HEK293 (cell line): Measurements from ENCODE around the gene DBN1.

ENCODE experiments used
- PRDM1 ChIP-seq: fragments of 450-650 bp; formaldehyde crosslinking; IDR thresholded peaks from 2 replicates; pipeline ENCODE4; 2016; ENCODE audit warnings: missing biosample characterization, missing genetic modification characterization
- SP7 ChIP-seq: fragments of 450-650 bp; formaldehyde crosslinking; IDR thresholded peaks from 2 replicates; pipeline ENCODE4 v1.5.1; 2016; ENCODE audit warnings: missing biosample characterization, missing genetic modification characterization
- TSHZ1 ChIP-seq: fragments of 450-650 bp; formaldehyde crosslinking; IDR thresholded peaks from 2 replicates; pipeline ENCODE4 v1.5.1; 2016; ENCODE audit warnings: missing biosample characterization, missing genetic modification characterization, borderline replicate concordance
- ZEB2 ChIP-seq: fragments of 450-650 bp; formaldehyde crosslinking; IDR thresholded peaks from 2 replicates; pipeline ENCODE4 v1.5.1; 2016; ENCODE audit warnings: missing biosample characterization, missing genetic modification characterization
- ZNF114 ChIP-seq: fragments of 450-650 bp; formaldehyde crosslinking; IDR thresholded peaks from 2 replicates; pipeline ENCODE4 v1.5.0; 2017; ENCODE audit warnings: missing biosample characterization, missing genetic modification characterization
- ZNF155 ChIP-seq: fragments of 450-650 bp; formaldehyde crosslinking; IDR thresholded peaks from 2 replicates; pipeline ENCODE4 v1.5.1; 2016; ENCODE audit warnings: missing biosample characterization, missing genetic modification characterization
- ZNF202 ChIP-seq: fragments of 450-650 bp; formaldehyde crosslinking; IDR thresholded peaks from 2 replicates; pipeline ENCODE4 v1.5.1; 2016; ENCODE audit warnings: missing biosample characterization, missing genetic modification characterization, borderline replicate concordance
- ZNF211 ChIP-seq: fragments of 450-650 bp; formaldehyde crosslinking; IDR thresholded peaks from 2 replicates; pipeline ENCODE4 v1.5.1; 2016; ENCODE audit warnings: low read depth, missing biosample characterization, missing genetic modification characterization
- ZNF311 ChIP-seq: fragments of 450-650 bp; formaldehyde crosslinking; IDR thresholded peaks from 2 replicates; pipeline ENCODE4 v1.5.1; 2017; ENCODE audit warnings: missing biosample characterization, missing genetic modification characterization, borderline replicate concordance
- ZNF37A ChIP-seq: fragments of 450-650 bp; IDR thresholded peaks from 2 replicates; pipeline ENCODE4 v1.5.1; 2018; ENCODE audit warnings: missing biosample characterization, missing genetic modification characterization
- ZNF398 ChIP-seq: fragments of 450-650 bp; formaldehyde crosslinking; IDR thresholded peaks from 2 replicates; pipeline ENCODE4 v1.5.1; 2017; ENCODE audit warnings: missing biosample characterization, missing genetic modification characterization
- ZNF423 ChIP-seq: fragments of 450-650 bp; formaldehyde crosslinking; IDR thresholded peaks from 2 replicates; pipeline ENCODE4 v1.5.1; 2016; ENCODE audit warnings: missing biosample characterization, missing genetic modification characterization
- ZNF48 ChIP-seq: fragments of 450-650 bp; formaldehyde crosslinking; IDR thresholded peaks from 2 replicates; pipeline ENCODE4 v1.5.1; 2016; ENCODE audit warnings: missing biosample characterization, missing genetic modification characterization
- ZNF549 ChIP-seq: fragments of 450-650 bp; IDR thresholded peaks from 2 replicates; pipeline ENCODE4 v1.5.1; 2018; ENCODE audit warnings: missing biosample characterization, missing genetic modification characterization, mild to moderate bottlenecking, inconsistent platforms, moderate library complexity
- ZNF623 ChIP-seq: fragments of 450-650 bp; formaldehyde crosslinking; IDR thresholded peaks from 2 replicates; pipeline ENCODE4 v1.5.1; 2016; ENCODE audit warnings: missing biosample characterization, missing genetic modification characterization
- ZNF639 ChIP-seq: fragments of 450-650 bp; formaldehyde crosslinking; IDR thresholded peaks from 2 replicates; pipeline ENCODE4 v1.5.1; 2016; ENCODE audit warnings: missing biosample characterization, missing genetic modification characterization
- ZNF692 ChIP-seq: fragments of 450-650 bp; formaldehyde crosslinking; IDR thresholded peaks from 2 replicates; pipeline ENCODE4 v1.5.1; 2016; ENCODE audit warnings: missing biosample characterization, missing genetic modification characterization
- TF ChIP-seq, protein P1 (sequence below): fragments of 450-650 bp; formaldehyde crosslinking; IDR thresholded peaks from 2 replicates; pipeline ENCODE4 v1.5.1; 2016; ENCODE audit warnings: missing biosample characterization, missing genetic modification characterization
- TF ChIP-seq, protein P2 (sequence below): fragments of 450-650 bp; IDR thresholded peaks from 2 replicates; pipeline ENCODE4 v1.5.1; 2018; ENCODE audit warnings: missing biosample characterization, mild to moderate bottlenecking, missing genetic modification characterization
- TF ChIP-seq, protein P3 (sequence below): fragments of 450-650 bp; formaldehyde crosslinking; IDR thresholded peaks from 2 replicates; pipeline ENCODE4 v1.5.1; 2016; ENCODE audit warnings: missing biosample characterization, missing genetic modification characterization
- TF ChIP-seq, protein P4 (sequence below): fragments of 450-650 bp; formaldehyde crosslinking; IDR thresholded peaks from 2 replicates; pipeline ENCODE4 v1.5.1; 2017; ENCODE audit warnings: missing biosample characterization, mild to moderate bottlenecking, missing genetic modification characterization, moderate library complexity
- TF ChIP-seq, protein P5 (sequence below): fragments of 450-650 bp; formaldehyde crosslinking; IDR thresholded peaks from 2 replicates; pipeline ENCODE4 v1.5.1; 2016; ENCODE audit warnings: missing biosample characterization, missing genetic modification characterization

The DBN1 gene

GRCh38 chr5:177453852-177454396 lies 19.5 kb downstream of the DBN1 start (continued):
- TF ChIP-seq, protein P1, sequence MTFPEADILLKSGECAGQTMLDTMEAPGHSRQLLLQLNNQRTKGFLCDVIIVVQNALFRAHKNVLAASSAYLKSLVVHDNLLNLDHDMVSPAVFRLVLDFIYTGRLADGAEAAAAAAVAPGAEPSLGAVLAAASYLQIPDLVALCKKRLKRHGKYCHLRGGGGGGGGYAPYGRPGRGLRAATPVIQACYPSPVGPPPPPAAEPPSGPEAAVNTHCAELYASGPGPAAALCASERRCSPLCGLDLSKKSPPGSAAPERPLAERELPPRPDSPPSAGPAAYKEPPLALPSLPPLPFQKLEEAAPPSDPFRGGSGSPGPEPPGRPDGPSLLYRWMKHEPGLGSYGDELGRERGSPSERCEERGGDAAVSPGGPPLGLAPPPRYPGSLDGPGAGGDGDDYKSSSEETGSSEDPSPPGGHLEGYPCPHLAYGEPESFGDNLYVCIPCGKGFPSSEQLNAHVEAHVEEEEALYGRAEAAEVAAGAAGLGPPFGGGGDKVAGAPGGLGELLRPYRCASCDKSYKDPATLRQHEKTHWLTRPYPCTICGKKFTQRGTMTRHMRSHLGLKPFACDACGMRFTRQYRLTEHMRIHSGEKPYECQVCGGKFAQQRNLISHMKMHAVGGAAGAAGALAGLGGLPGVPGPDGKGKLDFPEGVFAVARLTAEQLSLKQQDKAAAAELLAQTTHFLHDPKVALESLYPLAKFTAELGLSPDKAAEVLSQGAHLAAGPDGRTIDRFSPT (tag by site-specific recombination), result peak; percentile 42; the same call in 1 of the 2 replicates
- no peak for TF ChIP-seq ZNF211
- no peak for TF ChIP-seq ZNF423 (tag by site-specific recombination)
- TF ChIP-seq, protein P2, sequence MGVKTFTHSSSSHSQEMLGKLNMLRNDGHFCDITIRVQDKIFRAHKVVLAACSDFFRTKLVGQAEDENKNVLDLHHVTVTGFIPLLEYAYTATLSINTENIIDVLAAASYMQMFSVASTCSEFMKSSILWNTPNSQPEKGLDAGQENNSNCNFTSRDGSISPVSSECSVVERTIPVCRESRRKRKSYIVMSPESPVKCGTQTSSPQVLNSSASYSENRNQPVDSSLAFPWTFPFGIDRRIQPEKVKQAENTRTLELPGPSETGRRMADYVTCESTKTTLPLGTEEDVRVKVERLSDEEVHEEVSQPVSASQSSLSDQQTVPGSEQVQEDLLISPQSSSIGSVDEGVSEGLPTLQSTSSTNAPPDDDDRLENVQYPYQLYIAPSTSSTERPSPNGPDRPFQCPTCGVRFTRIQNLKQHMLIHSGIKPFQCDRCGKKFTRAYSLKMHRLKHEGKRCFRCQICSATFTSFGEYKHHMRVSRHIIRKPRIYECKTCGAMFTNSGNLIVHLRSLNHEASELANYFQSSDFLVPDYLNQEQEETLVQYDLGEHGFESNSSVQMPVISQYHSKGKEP, result no peak
- no peak for TF ChIP-seq TSHZ1 (tag by site-specific recombination)
- TF ChIP-seq, protein P3, sequence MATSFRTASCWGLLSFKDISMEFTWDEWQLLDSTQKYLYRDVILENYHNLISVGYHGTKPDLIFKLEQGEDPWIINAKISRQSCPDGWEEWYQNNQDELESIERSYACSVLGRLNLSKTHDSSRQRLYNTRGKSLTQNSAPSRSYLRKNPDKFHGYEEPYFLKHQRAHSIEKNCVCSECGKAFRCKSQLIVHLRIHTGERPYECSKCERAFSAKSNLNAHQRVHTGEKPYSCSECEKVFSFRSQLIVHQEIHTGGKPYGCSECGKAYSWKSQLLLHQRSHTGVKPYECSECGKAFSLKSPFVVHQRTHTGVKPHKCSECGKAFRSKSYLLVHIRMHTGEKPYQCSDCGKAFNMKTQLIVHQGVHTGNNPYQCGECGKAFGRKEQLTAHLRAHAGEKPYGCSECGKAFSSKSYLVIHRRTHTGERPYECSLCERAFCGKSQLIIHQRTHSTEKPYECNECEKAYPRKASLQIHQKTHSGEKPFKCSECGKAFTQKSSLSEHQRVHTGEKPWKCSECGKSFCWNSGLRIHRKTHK (tag by site-specific recombination), result no peak
- TF ChIP-seq ZNF311 (tag by site-specific recombination), result no peak
- TF ChIP-seq ZNF114 (tag by site-specific recombination), result no peak
- no peak for TF ChIP-seq ZNF692 (tag by site-specific recombination)
- TF ChIP-seq ZNF202 (tag by site-specific recombination), result no peak
- no peak for TF ChIP-seq ZNF623 (tag by site-specific recombination)
- TF ChIP-seq, protein P4, sequence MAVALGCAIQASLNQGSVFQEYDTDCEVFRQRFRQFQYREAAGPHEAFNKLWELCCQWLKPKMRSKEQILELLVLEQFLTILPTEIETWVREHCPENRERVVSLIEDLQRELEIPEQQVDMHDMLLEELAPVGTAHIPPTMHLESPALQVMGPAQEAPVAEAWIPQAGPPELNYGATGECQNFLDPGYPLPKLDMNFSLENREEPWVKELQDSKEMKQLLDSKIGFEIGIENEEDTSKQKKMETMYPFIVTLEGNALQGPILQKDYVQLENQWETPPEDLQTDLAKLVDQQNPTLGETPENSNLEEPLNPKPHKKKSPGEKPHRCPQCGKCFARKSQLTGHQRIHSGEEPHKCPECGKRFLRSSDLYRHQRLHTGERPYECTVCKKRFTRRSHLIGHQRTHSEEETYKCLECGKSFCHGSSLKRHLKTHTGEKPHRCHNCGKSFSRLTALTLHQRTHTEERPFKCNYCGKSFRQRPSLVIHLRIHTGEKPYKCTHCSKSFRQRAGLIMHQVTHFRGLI (tag by site-specific recombination), result no peak
- no peak for TF ChIP-seq ZEB2
- no peak for TF ChIP-seq ZNF549 (tag by site-specific recombination)
- TF ChIP-seq ZNF48, result no peak
- TF ChIP-seq, protein P5, sequence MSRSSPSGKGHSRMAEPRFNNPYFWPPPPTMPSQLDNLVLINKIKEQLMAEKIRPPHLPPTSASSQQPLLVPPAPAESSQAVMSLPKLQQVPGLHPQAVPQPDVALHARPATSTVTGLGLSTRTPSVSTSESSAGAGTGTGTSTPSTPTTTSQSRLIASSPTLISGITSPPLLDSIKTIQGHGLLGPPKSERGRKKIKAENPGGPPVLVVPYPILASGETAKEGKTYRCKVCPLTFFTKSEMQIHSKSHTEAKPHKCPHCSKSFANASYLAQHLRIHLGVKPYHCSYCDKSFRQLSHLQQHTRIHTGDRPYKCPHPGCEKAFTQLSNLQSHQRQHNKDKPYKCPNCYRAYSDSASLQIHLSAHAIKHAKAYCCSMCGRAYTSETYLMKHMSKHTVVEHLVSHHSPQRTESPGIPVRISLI (tag by site-specific recombination), result no peak
- TF ChIP-seq ZNF398 (tag by site-specific recombination), result peak; percentile 61; the same call in 1 of the 2 replicates
- no peak for TF ChIP-seq ZNF639 (tag by site-specific recombination)
- peak; percentile 27; the same call in 1 of the 2 replicates for TF ChIP-seq PRDM1
- TF ChIP-seq ZNF155 (tag by site-specific recombination), result no peak
- 0 out of 2 replicates have a peak, but pooled peaks have one; percentile 37 for TF ChIP-seq SP7 (tag by site-specific recombination)
- no peak for TF ChIP-seq ZNF37A (tag by site-specific recombination)
